KOPT-K1 (cell line): ENCODE measurements around the gene ADGRG2.
"Not testable (repeated sequence)": the region's sequence is repeated elsewhere in the genome, so short reads cannot be mapped to it uniquely, and the experiment has no call there.

ENCODE experiments used
- H3K27ac ChIP-seq: fragments of 200-600 bp; sonication (generic); 2 replicates; pipeline ENCODE4 v1.5.1; 2016; ENCODE audit warnings: antibody characterized with exemption, mild to moderate bottlenecking, low read depth, low read length; ENCODE audit not compliant: poor library complexity, severe bottlenecking
- H3K36me3 ChIP-seq: fragments of 200-600 bp; sonication (generic); 2 replicates; pipeline ENCODE4 v1.5.1; 2017; ENCODE audit warnings: antibody characterized with exemption, mild to moderate bottlenecking, low read length, moderate library complexity; ENCODE audit not compliant: insufficient read depth
- H3K9me3 ChIP-seq: fragments of 200-600 bp; sonication (generic); 2 replicates; pipeline ENCODE4 v1.5.1; 2017; ENCODE audit warnings: antibody characterized with exemption, low read length, mild to moderate bottlenecking; ENCODE audit not compliant: insufficient read depth, poor library complexity, severe bottlenecking

ADGRG2 gene

GRCh38 chrX:19063030-19063429 lies 59.2 kb downstream of the ADGRG2 start:
- Histone ChIP-seq H3K27ac (no peak overlapping the region), H3K36me3 (no peaks in the 10 kb centered on the region), H3K9me3 (no peaks in the 10 kb centered on the region)

DNA sequence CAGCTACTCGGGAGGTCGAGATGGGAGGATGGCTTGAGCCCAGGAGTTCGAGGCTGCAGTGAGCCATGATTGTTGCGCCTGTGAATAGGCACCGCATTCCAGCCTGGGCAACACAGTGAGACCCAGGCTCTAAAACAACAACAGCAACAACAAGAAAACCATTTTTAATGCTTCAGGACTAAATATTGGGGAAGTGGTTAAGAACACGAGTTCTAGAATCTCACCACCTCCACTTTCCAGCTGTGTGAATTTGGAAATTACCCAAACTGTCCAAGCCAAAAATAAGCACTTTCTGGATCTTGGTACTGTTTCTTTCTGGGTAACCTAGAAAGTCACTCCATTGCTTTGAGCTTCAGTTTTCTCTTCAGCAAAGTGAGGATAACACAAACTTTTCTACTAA lies 63.2 kb downstream of the ADGRG2 start:
- H3K27ac ChIP-seq: no peak overlapping the region

DNA sequence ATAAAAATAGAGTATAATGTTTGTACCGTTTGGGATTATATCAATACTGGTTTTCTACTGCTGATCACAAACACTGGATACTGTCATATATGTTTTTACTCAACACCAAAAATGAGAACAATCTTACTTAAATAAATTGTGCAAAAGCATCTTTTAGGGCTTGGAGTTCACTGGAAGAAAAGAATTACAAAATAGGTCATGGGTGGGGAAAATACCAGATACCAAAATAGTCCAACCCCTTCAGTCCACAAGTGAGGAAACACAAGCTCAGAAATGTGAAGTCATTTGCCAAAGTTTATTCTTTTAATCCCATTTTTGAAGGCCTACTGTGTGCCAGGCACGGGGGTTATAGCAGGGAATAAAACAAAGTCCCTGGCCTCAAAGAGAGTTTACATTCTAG lies 64.4 kb downstream of the ADGRG2 start:
- no peak overlapping the region for H3K27ac ChIP-seq
- H3K36me3 ChIP-seq: no peaks in the 10 kb centered on the region
- H3K9me3 ChIP-seq: no peaks in the 10 kb centered on the region

More for the DNA sequence above, 63.2 kb downstream of the ADGRG2 start:
- H3K36me3 ChIP-seq: no peaks in the 10 kb centered on the region
- no peaks in the 10 kb centered on the region for H3K9me3 ChIP-seq

- H3K27ac ChIP-seq: no peak overlapping the region
- H3K9me3 ChIP-seq: no peaks in the 10 kb centered on the region
- no peaks in the 10 kb centered on the region for H3K36me3 ChIP-seq
Measured at GRCh38 chrX:19049110-19049509, 73.2 kb downstream of the ADGRG2 start.

GRCh38 chrX:19046343-19047215 lies 75.7 kb downstream of the ADGRG2 start:
- Histone ChIP-seq H3K9me3 (no peaks in the 10 kb centered on the region), H3K27ac (no peak overlapping the region), H3K36me3 (no peaks in the 10 kb centered on the region)

- Histone ChIP-seq H3K27ac (no peak overlapping the region), H3K9me3 (no peaks in the 10 kb centered on the region), H3K36me3 (no peaks in the 10 kb centered on the region)
Measured at GRCh38 chrX:19040373-19040772, 81.9 kb downstream of the ADGRG2 start.

GRCh38 chrX:19034025-19034424 lies 88.2 kb downstream of the ADGRG2 start:
- Histone ChIP-seq H3K27ac (no peak overlapping the region), H3K36me3 (no peaks in the 10 kb centered on the region), H3K9me3 (no peaks in the 10 kb centered on the region)

DNA sequence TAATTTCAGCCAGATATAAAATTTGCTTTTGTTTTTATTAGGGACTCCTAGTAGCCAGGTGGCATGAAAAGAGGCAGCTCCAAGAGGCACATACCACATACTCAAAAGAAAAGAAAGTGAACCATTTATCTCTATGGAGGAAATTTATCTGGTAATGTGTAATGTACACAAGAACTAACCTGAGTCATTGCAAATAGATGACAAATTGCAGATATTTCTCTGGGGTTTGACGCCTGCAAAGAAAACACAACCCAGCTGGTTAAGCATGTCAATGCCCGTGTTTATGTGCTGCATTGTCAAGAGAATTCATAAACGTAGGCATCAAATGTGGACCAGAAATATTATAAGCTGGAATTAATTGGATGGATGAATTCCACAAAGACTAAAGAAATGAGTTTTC lies 91.5 kb downstream of the ADGRG2 start:
- no peak overlapping the region for H3K27ac ChIP-seq

GRCh38 chrX:19028560-19028959 lies 93.7 kb downstream of the ADGRG2 start:
- H3K27ac ChIP-seq: no peak overlapping the region
- no peaks in the 10 kb centered on the region for H3K9me3 ChIP-seq
- H3K36me3 ChIP-seq: no peaks in the 10 kb centered on the region

More for the DNA sequence above, 91.5 kb downstream of the ADGRG2 start:
- no peaks in the 10 kb centered on the region for H3K36me3 ChIP-seq
- H3K9me3 ChIP-seq: no peaks in the 10 kb centered on the region

DNA sequence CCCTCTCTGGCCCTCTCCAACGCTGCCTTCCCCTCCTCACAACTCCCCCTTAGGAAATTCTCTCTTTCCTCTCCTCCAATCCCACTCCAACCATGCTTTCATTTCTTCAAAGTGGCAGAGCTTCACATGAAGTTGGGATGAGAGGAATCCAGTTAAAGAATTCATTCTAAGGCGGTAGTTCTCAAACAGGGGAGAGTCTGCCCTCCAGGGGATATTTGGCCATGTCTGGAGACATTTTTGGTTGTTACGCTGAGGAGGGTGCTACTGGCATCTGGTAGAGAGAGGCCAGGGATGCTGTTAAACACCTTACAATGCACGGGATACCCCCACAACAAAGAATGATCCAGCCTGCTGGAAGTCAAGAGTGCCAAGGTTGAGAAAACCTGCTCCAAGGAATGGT lies 97.9 kb downstream of the ADGRG2 start:
- H3K27ac ChIP-seq: no peak overlapping the region
- no peaks in the 10 kb centered on the region for H3K9me3 ChIP-seq
- no peaks in the 10 kb centered on the region for H3K36me3 ChIP-seq

DNA sequence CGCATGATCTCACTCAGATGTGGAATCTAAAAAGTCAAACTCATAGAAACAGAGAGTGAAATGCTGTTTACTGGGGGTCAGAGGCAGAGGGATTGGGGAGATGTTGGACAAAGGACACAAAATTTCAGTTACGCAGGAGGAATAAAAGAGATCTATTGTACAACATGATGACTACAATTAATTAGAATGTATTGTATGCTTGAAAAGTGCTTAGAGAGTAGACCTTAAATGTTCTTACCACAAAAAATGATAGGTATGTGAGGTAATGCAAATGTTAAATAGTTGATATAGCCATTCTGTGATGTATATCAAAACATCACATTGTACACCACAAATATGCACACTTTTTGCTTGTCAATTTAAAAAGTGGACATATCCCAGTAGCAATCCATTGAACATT lies 102.3 kb downstream of the ADGRG2 start:
- Histone ChIP-seq H3K27ac (no peak overlapping the region), H3K9me3 (no peaks in the 10 kb centered on the region), H3K36me3 (no peaks in the 10 kb centered on the region)

DNA sequence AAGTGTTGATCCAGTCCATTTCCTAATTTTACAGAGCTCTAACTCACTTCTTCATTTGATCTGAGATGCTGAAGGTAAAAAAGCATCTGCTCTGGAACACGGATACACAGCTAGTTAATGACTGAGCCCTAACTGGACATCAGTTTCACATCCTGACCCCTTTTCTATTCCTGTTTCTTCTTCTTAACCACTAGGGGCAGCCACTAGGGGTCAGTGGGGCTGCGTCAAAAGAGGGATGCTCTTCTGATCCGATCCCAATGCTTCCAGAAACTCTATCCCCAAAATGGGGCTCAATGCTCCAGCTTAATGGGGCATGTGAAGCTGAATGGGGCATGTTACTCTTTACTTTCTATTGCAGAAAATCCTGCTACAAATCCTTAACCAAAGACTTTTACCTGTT lies 105.0 kb downstream of the ADGRG2 start:
- Histone ChIP-seq H3K36me3 (no peaks in the 10 kb centered on the region), H3K27ac (no peak overlapping the region), H3K9me3 (no peaks in the 10 kb centered on the region)

GRCh38 chrX:19016614-19017013 lies 105.7 kb downstream of the ADGRG2 start:
- not testable (repeated sequence) for H3K9me3 ChIP-seq, H3K27ac ChIP-seq, H3K36me3 ChIP-seq

- Histone ChIP-seq H3K9me3 (no peaks in the 10 kb centered on the region), H3K36me3 (no peaks in the 10 kb centered on the region)
Measured at GRCh38 chrX:19007868-19008267, 114.4 kb downstream of the ADGRG2 start.

DNA sequence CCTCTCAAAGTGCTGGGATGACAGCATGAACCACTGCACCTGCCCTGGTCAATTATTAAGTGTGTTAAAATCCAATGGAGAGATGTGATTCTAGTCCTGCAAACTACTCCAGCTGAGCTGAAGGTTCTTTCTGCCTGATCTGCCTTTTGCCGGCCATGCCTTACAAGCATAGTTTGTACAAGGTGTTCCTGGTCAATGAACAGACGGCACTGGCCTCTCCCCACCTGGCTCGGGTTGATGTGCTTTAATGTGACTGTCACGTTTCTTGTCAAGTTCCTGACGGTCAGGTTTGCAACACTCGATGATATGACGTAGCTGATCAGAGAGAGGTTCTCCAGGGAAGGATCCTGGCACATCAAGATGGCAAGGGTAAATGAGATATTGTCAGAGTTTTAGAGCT lies 115.3 kb downstream of the ADGRG2 start:
- H3K27ac ChIP-seq: no peak overlapping the region
- no peaks in the 10 kb centered on the region for H3K36me3 ChIP-seq
- H3K9me3 ChIP-seq: no peaks in the 10 kb centered on the region

More at GRCh38 chrX:19007868-19008267, 114.4 kb downstream of the ADGRG2 start:
- no peak overlapping the region for H3K27ac ChIP-seq

GRCh38 chrX:19005909-19006308 lies 116.4 kb downstream of the ADGRG2 start:
- H3K9me3 ChIP-seq: no peaks in the 10 kb centered on the region
- H3K27ac ChIP-seq: no peak overlapping the region
- no peaks in the 10 kb centered on the region for H3K36me3 ChIP-seq
